PC-9 (cell line): ENCODE measurements around the gene NUDT16L1. TPM values are rescaled to one million over a fixed set of nuclear protein-coding genes. Genes with fewer than 3 reads are reported as not detected.

Experiments used
- BruUV-seq: library from RNA; stranded (reverse); fragments of 400-500 nt; replicated peaks from 2 replicates; lab custom pipeline; 2021; lab: Mats Ljungman, UMichigan
- CTCF ChIA-PET: fragments of 300-600 bp; sonication (Branson Sonifier 250); formaldehyde crosslinking; loops from one replicate; lab custom pipeline; 2022; ENCODE audit warnings: antibody characterized with exemption; lab: Charles Lee
- POLR2A ChIA-PET: fragments of 300-600 bp; sonication (Branson Sonifier 250); formaldehyde crosslinking; loops from one replicate; lab custom pipeline; 2022; ENCODE audit warnings: antibody characterized with exemption; ENCODE audit not compliant: unreplicated experiment; lab: Charles Lee
- DNase-seq, 2 experiments: peaks; one replicate each; pipeline versions ENCODE4 v3.0.0 to v3.0.0-alpha.2; 2015 to 2022; ENCODE audit warnings: mixed read lengths in 1 of 2
- H2AFZ ChIP-seq: fragments of 200-600 bp; sonication (generic); 2 replicates; pipeline ENCODE4 v1.8.1; 2017; ENCODE audit warnings: antibody characterized with exemption
- H3F3A ChIP-seq: fragments of 200-600 bp; sonication (generic); 2 replicates; pipeline ENCODE4 v1.8.1; 2017; ENCODE audit warnings: antibody characterized with exemption, mild to moderate bottlenecking, low read depth; ENCODE audit not compliant: insufficient read depth
- H3K27ac ChIP-seq: fragments of 200-600 bp; sonication (generic); 2 replicates; pipeline ENCODE4 v1.6.1; 2016; ENCODE audit warnings: mixed run types
- H3K27me3 ChIP-seq: fragments of 200-600 bp; sonication (generic); 2 replicates; pipeline ENCODE4 v1.6.1; 2016; ENCODE audit warnings: low read depth, mixed run types; ENCODE audit not compliant: insufficient read depth
- H3K36me3 ChIP-seq: fragments of 200-600 bp; sonication (generic); 2 replicates; pipeline ENCODE4 v1.6.1; 2016; ENCODE audit warnings: low read depth, mixed run types
- H3K4me1 ChIP-seq: fragments of 200-600 bp; sonication (generic); replicated peaks from 2 replicates; pipeline ENCODE4 v1.6.1; 2016; ENCODE audit warnings: mixed run types; ENCODE audit not compliant: insufficient read depth
- H3K4me2 ChIP-seq: fragments of 200-600 bp; sonication (generic); 2 replicates; pipeline ENCODE4 v1.6.1; 2017; ENCODE audit warnings: mixed run types
- H3K4me3 ChIP-seq: fragments of 200-600 bp; sonication (generic); 2 replicates; pipeline ENCODE4 v1.6.1; 2016; ENCODE audit warnings: mixed run types
- H3K79me2 ChIP-seq: fragments of 200-600 bp; sonication (generic); 2 replicates; pipeline ENCODE4 v1.6.1; 2017; ENCODE audit warnings: low read depth, mixed run types
- H3K9me2 ChIP-seq: fragments of 200-600 bp; sonication (generic); 2 replicates; pipeline ENCODE4 v1.8.1; 2017; ENCODE audit warnings: mild to moderate bottlenecking; ENCODE audit not compliant: insufficient read depth
- H3K9me3 ChIP-seq: fragments of 200-600 bp; sonication (generic); 2 replicates; pipeline ENCODE4 v1.8.1; 2016; ENCODE audit warnings: low read depth; ENCODE audit not compliant: insufficient read depth
- H4K20me1 ChIP-seq: fragments of 200-600 bp; sonication (generic); 2 replicates; pipeline ENCODE4 v1.8.1; 2017; ENCODE audit not compliant: insufficient read depth
- EZH2 ChIP-seq: fragments of 200-600 bp; sonication (generic); IDR thresholded peaks from 2 replicates; pipeline ENCODE4 v1.8.0; 2017; ENCODE audit warnings: antibody characterized with exemption, low read depth
- intact Hi-C: fragments of 100-400 bp; cut with micrococcal nuclease; formaldehyde crosslinking; loops from one replicate; pipeline ENCODE4 v1.10.0; 2022; ENCODE audit not compliant: unreplicated experiment
- total RNA-seq: library from RNA; stranded (reverse); gene quantifications from 2 replicates; pipeline ENCODE4 v1.2.3, GENCODE V29; 2021
- TF ChIP-seq, protein P1 (sequence below): fragments of 200-600 bp; sonication (generic); conservative IDR thresholded peaks from 2 replicates; pipeline ENCODE4 v1.6.1; 2017; ENCODE audit warnings: mixed run types, antibody characterized with exemption, mild to moderate bottlenecking, moderate library complexity

NUDT16L1 gene
- total RNA-seq, 1 experiment from 2014 or later: 25.7 TPM

DNA sequence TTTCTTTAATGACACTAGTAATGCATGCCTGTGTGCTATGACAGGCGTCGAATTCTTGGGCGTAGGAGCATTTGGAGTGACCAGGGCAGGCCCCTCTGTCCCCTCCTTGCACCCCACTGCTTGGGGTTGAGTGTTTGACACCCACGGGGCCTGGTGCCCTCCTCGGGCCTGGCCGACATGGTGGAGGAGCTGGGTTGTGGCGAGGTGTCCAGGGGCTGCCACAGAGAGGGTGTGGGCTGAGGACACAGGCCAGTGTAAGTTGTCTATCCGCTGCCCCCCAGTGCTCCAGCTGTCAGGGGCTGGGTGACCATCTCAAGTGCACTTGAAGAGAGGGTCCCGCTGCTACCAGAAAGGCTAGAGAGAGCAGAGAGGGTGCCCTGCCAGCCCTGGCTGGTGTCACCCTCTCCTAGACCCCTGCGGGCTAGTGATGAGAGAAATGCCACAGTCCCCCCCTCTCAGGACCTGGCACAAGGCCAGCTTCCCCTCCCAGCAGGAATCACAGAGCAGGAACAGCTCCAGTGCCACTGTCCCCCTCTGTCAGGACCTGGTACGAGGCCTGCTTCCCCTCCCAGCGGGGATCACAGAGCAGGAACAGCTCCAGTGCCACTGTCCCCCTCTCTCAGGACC lies 38.3 kb upstream of the NUDT16L1 start:
- intact Hi-C loops: no loop called here
- Histone ChIP-seq H4K20me1 (peaks cover 7% of the 10 kb centered on the region; the same call in 1 of the 2 replicates), H3K4me1 (no peaks in the 10 kb centered on the region), H3K27me3 (no peaks in the 10 kb centered on the region), H2AFZ (no peak overlapping the region), H3K4me3 (no peak overlapping the region), H3K9me2 (no peaks in the 10 kb centered on the region), H3K36me3 (peaks cover 5% of the 10 kb centered on the region; the same call in 1 of the 2 replicates), H3F3A (no peaks in the 10 kb centered on the region), H3K4me2 (no peak overlapping the region), H3K27ac (no peak overlapping the region), H3K9me3 (no peaks in the 10 kb centered on the region), H3K79me2 (no peaks in the 10 kb centered on the region)
- DNase-seq: no peak
- TF ChIP-seq EZH2: no peak
- TF ChIP-seq, protein P1, sequence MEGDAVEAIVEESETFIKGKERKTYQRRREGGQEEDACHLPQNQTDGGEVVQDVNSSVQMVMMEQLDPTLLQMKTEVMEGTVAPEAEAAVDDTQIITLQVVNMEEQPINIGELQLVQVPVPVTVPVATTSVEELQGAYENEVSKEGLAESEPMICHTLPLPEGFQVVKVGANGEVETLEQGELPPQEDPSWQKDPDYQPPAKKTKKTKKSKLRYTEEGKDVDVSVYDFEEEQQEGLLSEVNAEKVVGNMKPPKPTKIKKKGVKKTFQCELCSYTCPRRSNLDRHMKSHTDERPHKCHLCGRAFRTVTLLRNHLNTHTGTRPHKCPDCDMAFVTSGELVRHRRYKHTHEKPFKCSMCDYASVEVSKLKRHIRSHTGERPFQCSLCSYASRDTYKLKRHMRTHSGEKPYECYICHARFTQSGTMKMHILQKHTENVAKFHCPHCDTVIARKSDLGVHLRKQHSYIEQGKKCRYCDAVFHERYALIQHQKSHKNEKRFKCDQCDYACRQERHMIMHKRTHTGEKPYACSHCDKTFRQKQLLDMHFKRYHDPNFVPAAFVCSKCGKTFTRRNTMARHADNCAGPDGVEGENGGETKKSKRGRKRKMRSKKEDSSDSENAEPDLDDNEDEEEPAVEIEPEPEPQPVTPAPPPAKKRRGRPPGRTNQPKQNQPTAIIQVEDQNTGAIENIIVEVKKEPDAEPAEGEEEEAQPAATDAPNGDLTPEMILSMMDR: no peak
- CTCF ChIA-PET: no interaction called here
- POLR2A ChIA-PET: no interaction called here
- BruUV-seq: no TSS peak

- intact Hi-C loops: no loop called here
- CTCF ChIA-PET: no interaction called here
- H3F3A ChIP-seq: no peaks in the 10 kb centered on the region
- H3K9me2 ChIP-seq: no peaks in the 10 kb centered on the region
- H3K4me3 ChIP-seq: no peak overlapping the region
- no peaks in the 10 kb centered on the region for H3K27me3 ChIP-seq
- TF ChIP-seq, protein P1: no peak
- TF ChIP-seq EZH2: no peak
- H3K36me3 ChIP-seq: no peaks in the 10 kb centered on the region
- H3K4me1 ChIP-seq: no peaks in the 10 kb centered on the region
- no peak overlapping the region for H3K4me2 ChIP-seq
- no peaks in the 10 kb centered on the region for H3K9me3 ChIP-seq
- H2AFZ ChIP-seq: no peak overlapping the region
- BruUV-seq: no TSS peak
- no peaks in the 10 kb centered on the region for H3K79me2 ChIP-seq
- no peak for DNase-seq
- no peaks in the 10 kb centered on the region for H4K20me1 ChIP-seq
- H3K27ac ChIP-seq: no peak overlapping the region
- POLR2A ChIA-PET: no interaction called here
These were observed 37.6 kb upstream of the NUDT16L1 start for GRCh38 chr16:4655801-4656200.

GRCh38 chr16:4656221-4656620 lies 37.1 kb upstream of the NUDT16L1 start:
- no peak for TF ChIP-seq EZH2
- TF ChIP-seq, protein P1: no peak
- H4K20me1 ChIP-seq: no peaks in the 10 kb centered on the region
- no peak overlapping the region for H3K4me2 ChIP-seq
- ChIA-PET POLR2A (no interaction called here), CTCF (no interaction called here)
- H3K9me2 ChIP-seq: no peaks in the 10 kb centered on the region
- H3K79me2 ChIP-seq: no peaks in the 10 kb centered on the region
- H3K4me1 ChIP-seq: no peaks in the 10 kb centered on the region
- no peaks in the 10 kb centered on the region for H3F3A ChIP-seq
- no peaks in the 10 kb centered on the region for H3K9me3 ChIP-seq
- H3K27ac ChIP-seq: no peak overlapping the region
- H3K36me3 ChIP-seq: no peaks in the 10 kb centered on the region
- no peak for DNase-seq
- intact Hi-C loops: no loop called here
- H2AFZ ChIP-seq: no peak overlapping the region
- no peaks in the 10 kb centered on the region for H3K27me3 ChIP-seq
- H3K4me3 ChIP-seq: no peak overlapping the region
- BruUV-seq: no TSS peak
